Measurements from ENCODE around the gene FAM174C.
A peak's percentile ranks its signal among the peaks of the same experiment; 100 is the strongest.

Gene FAM174C

GRCh38 chr19:1275260-1275975 lies at the start of gene FAM174C:
Gene FAM174C, plus strand, starts transcription at chr19:1275530. Its CDS starts 20 bp downstream, at chr19:1275550.
- peak; percentile 87 to 94 for DNase-seq (ENCODE audit: low read depth in 2 of 2)

GRCh38 chr19:1226227-1226518 lies 49.2 kb upstream of the FAM174C start:
- DNase-seq (ENCODE audit: low read depth in 2 of 2), result no peak

DNA sequence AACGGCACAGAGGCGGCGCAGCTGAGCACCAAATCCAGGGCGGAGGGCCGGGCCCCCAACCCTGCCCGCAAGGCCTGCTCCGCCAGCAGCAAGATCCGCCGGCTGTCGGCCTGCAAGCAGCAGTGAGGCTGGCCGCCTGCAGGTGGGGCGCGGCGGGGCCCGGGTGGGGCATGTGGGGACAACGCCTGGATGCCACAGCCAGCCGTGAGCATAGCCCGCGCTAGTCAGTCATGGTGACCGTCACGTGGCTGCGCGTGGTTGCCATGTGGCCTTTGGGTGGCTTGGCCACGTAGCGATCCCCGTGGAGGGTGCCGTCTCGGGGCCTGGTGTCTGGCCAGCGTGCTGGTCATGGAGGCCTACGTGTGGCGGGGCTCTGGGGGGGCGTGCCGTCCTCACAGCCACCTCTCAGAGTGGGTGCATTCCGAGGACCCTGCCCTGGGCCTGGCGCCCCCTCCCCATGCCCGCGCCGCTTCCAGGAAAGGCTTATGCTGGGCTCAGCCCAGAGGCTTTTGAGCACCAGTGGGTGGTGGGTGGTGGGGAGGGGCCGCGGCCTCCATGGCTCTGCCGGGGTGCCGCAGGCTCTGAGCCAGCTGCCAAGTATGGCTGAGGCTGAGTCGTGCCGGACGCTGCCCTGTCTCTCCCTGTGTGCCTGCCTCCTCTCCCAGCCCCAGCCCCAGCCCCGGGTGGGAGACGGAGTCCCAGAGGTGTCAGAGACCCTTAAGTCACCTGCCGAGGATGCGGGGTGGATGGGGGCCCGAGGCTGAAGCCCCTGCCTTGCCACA lies 48.6 kb upstream of the FAM174C start:
- no peak for DNase-seq (ENCODE audit: low read depth in 2 of 2)

GRCh38 chr19:1227304-1228054 lies 47.9 kb upstream of the FAM174C start:
- no peak for DNase-seq (ENCODE audit: low read depth in 2 of 2)

DNA sequence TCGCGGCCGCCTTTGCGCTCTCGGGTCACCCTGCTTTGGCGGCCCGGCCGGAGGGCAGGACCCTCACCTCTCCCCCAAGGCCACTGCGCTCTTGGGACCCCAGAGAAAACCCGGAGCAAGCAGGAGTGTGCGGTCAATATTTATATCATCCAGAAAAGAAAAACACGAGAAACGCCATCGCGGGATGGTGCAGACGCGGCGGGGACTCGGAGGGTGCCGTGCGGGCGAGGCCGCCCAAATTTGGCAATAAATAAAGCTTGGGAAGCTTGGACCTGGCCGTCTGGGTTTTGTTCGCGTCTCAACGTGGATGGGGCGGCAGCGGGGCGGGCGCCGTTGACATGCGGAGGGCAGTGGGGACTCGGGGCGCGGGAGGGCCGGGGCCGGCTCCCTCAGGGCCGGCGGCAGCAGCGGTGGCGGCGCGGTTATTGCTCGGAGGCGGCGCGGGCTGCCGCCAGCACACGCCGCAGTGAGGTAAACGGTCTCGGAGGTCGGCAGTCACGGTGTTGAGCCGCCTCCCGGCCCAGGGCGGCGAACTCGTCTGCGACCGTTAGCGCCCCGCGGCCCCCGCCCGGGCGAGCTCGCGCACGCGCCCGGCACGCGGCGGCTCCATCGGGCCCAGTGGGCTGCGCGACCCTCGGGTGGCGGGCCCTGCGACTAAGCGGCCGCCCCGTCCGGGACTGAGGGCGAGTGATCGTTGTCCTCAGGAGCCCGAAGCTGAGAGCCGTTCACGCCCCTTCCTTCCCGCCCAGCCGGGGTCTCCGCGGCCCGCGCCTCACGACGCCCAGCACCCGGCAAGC lies 47.0 kb upstream of the FAM174C start:
- no peak for DNase-seq (ENCODE audit: low read depth in 2 of 2)

DNA sequence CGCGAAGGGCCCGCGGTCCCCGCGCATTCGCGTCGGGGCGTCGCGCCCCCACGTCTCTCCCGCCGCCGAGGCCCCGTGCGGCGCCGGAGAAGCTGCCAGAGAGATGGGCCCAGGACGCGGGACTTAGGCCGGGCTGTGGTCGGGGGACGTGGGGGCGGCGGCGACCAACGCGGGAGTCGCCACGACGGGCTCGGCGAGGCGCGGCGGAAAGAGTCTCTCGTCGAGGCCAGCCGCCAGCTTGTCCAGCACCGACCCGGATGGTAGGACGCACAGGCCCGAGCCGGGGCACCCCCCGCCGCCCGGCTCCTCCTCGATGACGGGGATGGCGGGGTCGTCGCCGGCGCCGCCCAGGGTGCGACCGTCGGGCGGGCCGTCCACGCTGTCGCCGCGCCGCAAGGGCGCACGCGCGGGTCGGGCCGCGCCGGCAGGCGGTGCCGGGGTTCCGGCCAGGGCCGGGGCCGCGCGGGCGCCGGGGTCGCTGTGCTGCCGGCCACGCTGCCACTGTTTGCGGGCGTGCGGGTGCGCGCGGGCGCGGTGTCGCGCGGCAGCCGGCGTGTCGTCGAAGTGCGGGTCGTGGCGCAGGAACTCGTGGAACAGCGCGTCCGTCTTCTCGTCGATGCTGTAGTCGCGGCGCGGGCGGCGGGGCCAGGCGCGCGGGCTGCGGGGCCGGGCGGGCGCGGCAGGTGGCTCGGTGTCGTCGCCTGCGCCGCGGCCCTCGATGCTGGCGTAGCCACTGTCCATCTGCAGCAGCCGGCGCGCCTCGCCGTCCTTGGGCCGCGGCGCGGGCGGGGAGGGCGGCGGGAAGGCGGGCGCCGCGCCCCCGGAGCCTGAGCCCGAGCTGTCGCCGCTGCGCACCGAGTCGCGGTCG lies 46.0 kb upstream of the FAM174C start:
- DNase-seq (ENCODE audit: low read depth in 2 of 2), result no peak

DNA sequence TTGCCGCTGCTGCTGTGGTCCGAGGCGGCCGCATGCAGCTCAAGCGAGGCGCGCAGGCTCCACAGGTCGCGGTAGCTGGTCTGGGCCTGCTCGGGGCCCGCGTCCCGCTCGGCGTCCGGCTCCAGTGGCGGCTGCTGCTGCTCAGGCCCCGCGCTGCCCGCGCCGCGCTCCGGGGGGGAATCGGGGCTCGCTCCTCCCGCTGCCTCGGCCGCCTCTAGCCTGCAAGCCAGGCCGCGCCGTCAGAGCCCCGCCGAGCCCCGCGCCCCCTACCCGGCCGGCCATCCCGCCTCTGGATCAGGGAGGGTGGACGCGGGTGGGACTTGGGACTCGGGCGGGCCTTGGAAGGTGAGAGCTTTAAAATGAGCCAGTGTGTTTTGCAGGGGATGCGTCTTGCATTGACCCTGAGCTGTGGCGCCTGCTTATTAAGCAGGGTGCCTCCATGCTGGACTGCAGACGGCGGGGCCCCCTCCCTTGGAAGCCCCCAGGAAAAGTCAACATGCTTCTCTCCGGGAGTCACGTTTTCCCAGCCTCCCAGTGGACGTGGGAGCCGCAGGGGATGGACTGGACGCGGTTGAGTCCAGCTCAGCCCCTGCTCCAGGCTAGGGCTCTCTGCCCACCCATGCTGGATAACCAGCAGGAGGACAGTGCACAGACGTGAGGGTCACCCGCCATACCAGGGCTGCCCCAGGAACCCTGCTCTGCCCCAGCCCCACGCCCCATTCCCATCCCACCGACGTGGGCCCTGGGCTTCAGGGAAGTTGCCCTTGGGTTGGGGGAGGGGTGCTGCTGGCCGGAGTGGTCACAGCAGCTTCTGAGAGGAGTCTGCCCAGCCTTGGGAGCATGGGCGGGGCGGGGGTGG lies 45.2 kb upstream of the FAM174C start:
- no peak for DNase-seq (ENCODE audit: low read depth in 2 of 2)

DNA sequence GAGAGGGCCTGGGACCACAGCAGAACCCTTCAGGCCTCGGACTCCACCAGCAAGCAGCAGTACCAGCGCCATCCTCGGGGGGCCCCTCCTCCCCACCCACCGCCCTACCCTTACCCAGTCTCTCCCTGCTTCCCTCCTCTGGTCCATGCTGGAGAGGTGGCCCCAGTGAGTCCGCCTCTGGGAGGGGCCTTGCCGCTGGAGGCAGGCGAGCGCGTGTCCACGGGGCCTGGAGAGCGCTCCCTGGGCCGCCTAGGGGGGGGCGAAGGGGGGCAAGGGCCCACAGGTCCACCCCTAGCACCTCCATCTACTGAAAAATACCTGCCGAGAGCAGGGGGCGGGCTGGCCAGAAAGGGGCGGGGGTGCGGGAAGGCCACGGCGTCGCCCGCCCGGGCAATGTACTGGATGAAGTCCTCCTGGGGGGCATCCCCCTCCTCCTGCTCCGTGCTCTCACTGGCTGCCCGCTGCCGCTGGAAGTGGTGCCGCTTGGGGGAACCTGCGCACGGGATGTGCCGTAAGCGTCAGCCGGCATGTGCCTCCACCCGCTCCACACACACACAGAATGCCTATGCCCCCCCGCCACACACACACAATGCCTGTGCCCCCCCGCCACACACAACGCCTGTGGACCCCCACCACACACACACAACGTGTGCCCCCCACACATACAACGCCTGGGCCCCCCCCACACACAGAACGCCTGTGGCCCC lies 44.4 kb upstream of the FAM174C start:
- DNase-seq (ENCODE audit: low read depth in 2 of 2), result no peak

DNA sequence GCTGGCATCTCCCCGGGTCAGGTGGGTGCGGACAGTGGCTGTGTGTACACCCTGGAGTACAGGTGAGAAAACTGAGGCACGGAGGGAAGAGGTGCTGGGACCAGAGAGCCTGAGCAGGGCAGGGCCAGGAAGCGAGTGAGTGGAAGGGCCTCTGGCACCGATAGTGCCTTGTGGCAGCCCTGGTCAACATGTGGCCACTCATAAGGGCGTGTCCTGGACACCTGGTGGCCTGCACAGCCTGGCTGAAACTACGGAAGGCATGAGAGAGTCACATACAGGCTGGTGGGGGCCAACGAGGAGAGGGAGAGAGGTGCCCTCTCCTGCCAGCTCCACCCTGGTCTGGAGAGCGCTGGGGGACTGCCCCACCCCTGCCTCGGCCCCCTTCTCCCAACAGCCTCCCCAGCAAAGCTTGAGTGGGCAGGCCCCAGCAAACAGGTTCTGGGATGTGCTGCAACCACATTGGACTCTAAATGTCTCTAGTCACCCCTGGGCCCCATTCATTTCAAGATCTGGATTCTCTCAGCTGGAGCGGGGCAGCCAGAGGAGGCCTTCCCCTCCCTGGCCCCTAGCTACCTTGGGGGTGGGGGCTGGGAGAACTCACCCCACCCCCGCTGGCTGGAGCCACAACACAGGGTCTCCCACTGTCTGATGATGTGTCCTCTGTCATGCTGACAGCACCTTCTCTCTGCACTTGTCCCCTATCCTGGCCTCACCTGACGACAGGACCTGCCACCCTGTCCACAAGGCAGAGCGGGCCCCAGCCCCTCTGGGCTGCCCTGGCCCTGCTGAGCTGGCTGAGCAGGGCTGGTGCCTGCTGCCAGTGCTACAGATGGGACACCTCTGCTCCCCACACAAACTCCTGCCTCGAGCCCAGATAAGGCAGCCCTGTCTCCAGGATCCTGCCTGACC lies 43.3 kb upstream of the FAM174C start:
- DNase-seq (ENCODE audit: low read depth in 2 of 2), result no peak

DNA sequence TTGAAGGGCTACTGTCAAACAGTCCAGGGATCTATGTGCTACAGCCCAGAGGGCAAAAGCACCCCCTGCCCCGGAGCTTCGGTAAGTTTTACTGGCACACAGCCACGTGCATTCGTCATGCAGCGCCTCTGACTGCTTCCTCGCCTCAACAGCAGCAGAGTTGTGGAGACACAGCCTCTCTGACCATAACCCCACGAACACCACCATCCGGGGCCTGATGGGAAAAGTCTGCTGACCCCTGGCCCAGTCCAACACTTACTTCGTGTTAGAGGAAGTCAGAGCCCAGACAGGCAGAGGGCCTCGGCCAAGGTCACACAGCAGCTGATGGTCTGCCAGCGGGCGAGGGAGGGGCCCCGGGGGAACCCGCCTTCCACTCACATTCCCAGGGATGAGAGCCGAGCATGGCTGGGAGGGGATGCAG lies 42.7 kb upstream of the FAM174C start:
- no peak for DNase-seq (ENCODE audit: low read depth in 2 of 2)

DNA sequence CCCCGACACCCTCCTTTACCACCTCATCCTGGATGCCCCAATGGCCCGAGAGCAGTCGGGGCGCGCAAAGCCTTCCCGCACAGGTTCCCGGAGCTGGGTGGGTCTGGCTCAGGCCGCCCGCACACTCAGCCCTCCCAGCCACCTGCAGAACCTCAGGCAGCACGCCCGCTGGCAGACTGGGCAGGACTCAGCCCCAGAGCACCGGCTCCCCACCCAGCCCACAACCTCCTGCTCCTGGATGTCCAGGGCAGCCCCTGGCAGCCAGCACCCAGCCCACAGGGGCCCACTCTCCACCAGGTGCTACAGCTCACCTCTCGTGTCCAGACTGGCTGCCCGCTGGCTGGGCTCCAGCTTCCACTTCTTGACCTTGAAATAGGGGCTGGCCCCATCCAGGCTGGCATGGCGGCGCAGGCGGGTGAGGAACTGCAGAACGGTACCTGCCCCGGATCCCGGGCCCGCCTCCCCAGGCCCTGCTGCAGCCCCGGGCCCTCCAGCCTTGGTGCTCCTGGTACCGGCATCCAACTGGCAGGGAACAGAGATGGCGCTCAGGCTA lies 42.1 kb upstream of the FAM174C start:
- DNase-seq (ENCODE audit: low read depth in 2 of 2), result no peak

- no peak for DNase-seq (ENCODE audit: low read depth in 2 of 2)
Observed at GRCh38 chr19:1234051-1234954, 41.0 kb upstream of the FAM174C start.

DNA sequence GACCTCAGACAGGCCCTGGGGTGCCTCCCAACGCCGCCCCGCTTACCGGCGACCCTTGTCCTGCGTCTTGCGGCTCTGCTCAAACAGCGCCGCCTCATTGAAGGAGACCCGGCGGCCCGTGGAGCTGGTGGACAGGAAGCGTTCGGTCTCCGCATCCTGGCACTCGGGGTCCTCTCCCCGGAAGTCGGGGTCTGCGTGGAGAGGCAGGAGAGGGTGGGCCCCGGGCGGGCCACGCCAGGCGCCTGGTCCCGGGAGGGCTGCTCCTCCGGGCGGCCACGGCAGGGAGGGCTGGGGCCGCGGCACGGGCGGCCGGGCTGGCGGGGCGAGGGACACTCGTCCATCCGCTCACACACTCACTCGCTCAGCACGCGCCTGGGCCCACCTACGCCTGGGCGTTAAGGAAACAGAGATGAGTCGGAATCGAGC lies 40.4 kb upstream of the FAM174C start:
- no peak for DNase-seq (ENCODE audit: low read depth in 2 of 2)

GRCh38 chr19:1235625-1236538 lies 39.4 kb upstream of the FAM174C start:
- DNase-seq (ENCODE audit: low read depth in 2 of 2), result no peak

- DNase-seq (ENCODE audit: low read depth in 2 of 2), result no peak
Observed at GRCh38 chr19:1236576-1236975, 38.8 kb upstream of the FAM174C start.
